GM23338 (cell line): ENCODE measurements around the gene STRN3. TPM values are rescaled to one million over a fixed set of nuclear protein-coding genes. Genes with fewer than 3 reads are reported as not detected.

ENCODE experiments used
- ATAC-seq: fragments of 200-7000 bp; cut with Tn5 transposase; 3 replicates; pipeline ENCODE4 v1.9.1; 2020
- DNase-seq: peaks from one replicate; pipeline ENCODE4 v3.0.0-alpha.2; 2015; ENCODE audit warnings: low spot score
- H2AFZ ChIP-seq: fragments of 200-600 bp; sonication (generic); 2 replicates; pipeline ENCODE4 v1.8.0; 2016; ENCODE audit warnings: antibody characterized with exemption, mild to moderate bottlenecking, moderate library complexity
- H3F3A ChIP-seq: fragments of 200-600 bp; sonication (generic); replicated peaks from 2 replicates; pipeline ENCODE4 v1.8.0; 2017; ENCODE audit warnings: antibody characterized with exemption, mixed run types, low read depth
- H3K27ac ChIP-seq: fragments of 200-600 bp; sonication (generic); 2 replicates; pipeline ENCODE4 v1.6.1; 2016; ENCODE audit warnings: low read depth
- H3K27me3 ChIP-seq: fragments of 200-600 bp; sonication (generic); 2 replicates; pipeline ENCODE4 v1.8.0; 2016; ENCODE audit warnings: mild to moderate bottlenecking, mixed run types, moderate library complexity; ENCODE audit not compliant: insufficient read depth
- H3K36me3 ChIP-seq: fragments of 200-600 bp; sonication (generic); 2 replicates; pipeline ENCODE4 v1.8.0; 2016; ENCODE audit warnings: mild to moderate bottlenecking; ENCODE audit not compliant: insufficient read depth
- H3K4me1 ChIP-seq: fragments of 200-600 bp; sonication (generic); 2 replicates; pipeline ENCODE4 v1.8.0; 2016; ENCODE audit warnings: mild to moderate bottlenecking, moderate library complexity; ENCODE audit not compliant: insufficient read depth
- H3K4me2 ChIP-seq: fragments of 200-600 bp; sonication (generic); 2 replicates; pipeline ENCODE4 v1.7.1; 2017; ENCODE audit warnings: mixed run types
- H3K4me3 ChIP-seq: fragments of 200-600 bp; sonication (generic); 2 replicates; pipeline ENCODE4 v1.6.1; 2016; ENCODE audit warnings: mixed run types
- H3K79me2 ChIP-seq: fragments of 200-600 bp; sonication (generic); replicated peaks from 2 replicates; pipeline ENCODE4 v1.8.0; 2017; ENCODE audit warnings: mild to moderate bottlenecking; ENCODE audit not compliant: insufficient read depth
- H3K9me2 ChIP-seq: fragments of 200-600 bp; sonication (generic); 2 replicates; pipeline ENCODE4 v1.8.0; 2017; ENCODE audit not compliant: insufficient read depth
- H4K20me1 ChIP-seq: fragments of 200-600 bp; sonication (generic); replicated peaks from 2 replicates; pipeline ENCODE4 v1.8.0; 2017; ENCODE audit warnings: mild to moderate bottlenecking; ENCODE audit not compliant: insufficient read depth
- H3K27ac Mint-ChIP-seq: 2 replicates; pipeline ENCODE4 v1.8.0; 2020; ENCODE audit warnings: inconsistent platforms, mild to moderate bottlenecking, moderate library complexity, mixed read lengths
- H3K27me3 Mint-ChIP-seq: 3 replicates; pipeline ENCODE4 v1.8.0; 2022; ENCODE audit warnings: low read depth, mild to moderate bottlenecking, moderate library complexity, mixed read lengths, inconsistent platforms; ENCODE audit not compliant: insufficient read depth, poor library complexity
- H3K36me3 Mint-ChIP-seq: 3 replicates; pipeline ENCODE4 v1.8.0; 2021; ENCODE audit warnings: low read depth, mild to moderate bottlenecking, inconsistent platforms, moderate library complexity, mixed read lengths
- H3K4me1 Mint-ChIP-seq: 3 replicates; pipeline ENCODE4 v1.8.0; 2020; ENCODE audit warnings: mild to moderate bottlenecking, inconsistent platforms, mixed read lengths
- H3K4me3 Mint-ChIP-seq: 3 replicates; pipeline ENCODE4 v1.8.0; 2021; ENCODE audit warnings: moderate library complexity, mild to moderate bottlenecking, inconsistent platforms, mixed read lengths
- H3K9me3 Mint-ChIP-seq: 3 replicates; pipeline ENCODE4 v1.8.0; 2020; ENCODE audit warnings: moderate library complexity, mild to moderate bottlenecking, inconsistent platforms, mixed read lengths
- EZH2 ChIP-seq: fragments of 200-600 bp; sonication (generic); IDR thresholded peaks from one replicate; pipeline ENCODE4 v1.8.0; 2017; ENCODE audit warnings: antibody characterized with exemption, mild to moderate bottlenecking, low read depth; ENCODE audit not compliant: unreplicated experiment
- JUNB ChIP-seq: IDR thresholded peaks from one replicate; pipeline ENCODE4 v1.6.1; 2016; ENCODE audit warnings: antibody characterized with exemption; ENCODE audit not compliant: unreplicated experiment
- STAT1 ChIP-seq: IDR thresholded peaks from one replicate; pipeline ENCODE4 v1.6.1; 2016; ENCODE audit warnings: antibody characterized with exemption; ENCODE audit not compliant: unreplicated experiment
- ZNF331 ChIP-seq: fragments of 250-450 bp; sonication (Bioruptor Pico); IDR thresholded peaks from 2 replicates; pipeline ENCODE4 v1.5.0; 2020; ENCODE audit warnings: low read depth, mild to moderate bottlenecking, moderate library complexity
- polyA plus RNA-seq: library from polyadenylated mRNA; unstranded; fragments of >200 nt; fragmentation: Nextera tagmentation; extraction: Ambion mirVana; gene quantifications from 2 replicates; pipeline ENCODE4 v1.2.1, GENCODE V29; 2016
- total RNA-seq: library from RNA; depleted of rRNA; stranded (reverse); fragments of >200 nt; shearing (Covaris generic); gene quantifications from 2 replicates; pipeline ENCODE4 v1.2.3, GENCODE V29; 2014
- TF ChIP-seq, protein P1 (sequence below): IDR thresholded peaks from 2 replicates; pipeline ENCODE4 v1.6.1; 2016; ENCODE audit warnings: antibody characterized with exemption
- TF ChIP-seq, protein P2 (sequence below): IDR thresholded peaks from one replicate; pipeline ENCODE4 v1.6.1; 2018; ENCODE audit warnings: antibody characterized with exemption; ENCODE audit not compliant: unreplicated experiment
- TF ChIP-seq, protein P3 (sequence below), 2 experiments: fragments of 200-600 bp in 1 of 2; sonication (generic) in 1 of 2; conservative IDR thresholded peaks; 2 replicates each; pipeline versions ENCODE4 v1.5.1 to v1.6.1; 2016 to 2017; ENCODE audit warnings: antibody characterized with exemption in 2 of 2, low read depth in 2 of 2, mild to moderate bottlenecking in 2 of 2, moderate library complexity in 1 of 2

STRN3 gene
- total and polyA plus RNA-seq, 2 experiments from 2014 or later = 35.0 to 40.6 TPM

DNA sequence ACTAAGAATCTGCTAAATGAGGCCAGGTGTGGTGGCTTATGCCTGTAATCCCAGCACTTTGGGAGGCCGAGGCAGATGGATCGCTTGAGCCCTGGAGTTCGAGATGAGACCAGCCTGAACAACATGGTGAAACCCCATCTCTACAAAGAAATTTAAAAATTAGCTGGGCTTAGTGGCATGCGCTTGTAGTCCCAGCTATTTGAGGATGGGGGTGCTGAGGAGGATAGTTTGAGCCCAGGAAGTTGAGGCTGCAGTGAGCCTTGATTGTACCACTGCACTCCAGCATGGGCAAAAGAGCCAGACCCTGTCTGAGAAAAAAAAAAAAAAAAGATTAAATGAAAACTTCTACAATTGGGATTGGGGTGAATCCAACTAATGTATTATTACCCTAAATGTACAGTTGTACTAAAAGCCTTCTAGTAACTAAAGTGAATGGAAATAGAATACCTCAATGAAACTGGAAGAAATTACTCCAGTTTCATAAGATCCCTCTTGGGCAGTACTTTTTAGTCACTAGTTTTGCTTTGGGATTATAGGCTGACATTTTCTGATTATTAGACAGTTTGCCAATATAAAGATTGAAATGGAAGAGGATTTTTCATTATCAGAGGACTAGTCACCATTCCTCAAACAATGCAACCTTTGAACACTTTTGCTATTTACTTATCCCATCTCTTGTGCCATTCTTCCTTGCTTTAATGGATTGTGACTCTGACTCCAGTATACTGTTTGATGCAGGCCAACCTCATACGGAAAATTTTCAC is 137.5 kb downstream of the STRN3 start:
- peak; percentile 39 for DNase-seq
- Mint-ChIP-seq H3K9me3 (no peaks in the 10 kb centered on the region), H3K36me3 (peaks cover 4% of the 10 kb centered on the region; the same call in 1 of the 3 replicates), H3K27ac (no peak overlapping the region), H3K27me3 (peaks cover 5% of the 10 kb centered on the region), H3K4me3 (no peak overlapping the region), H3K4me1 (no peaks in the 10 kb centered on the region)
- Histone ChIP-seq H2AFZ (no peak overlapping the region), H3K4me1 (no peaks in the 10 kb centered on the region), H3K27ac (no peak overlapping the region), H3K36me3 (no peaks in the 10 kb centered on the region; the same call in 1 of the 2 replicates), H3F3A (no peaks in the 10 kb centered on the region), H3K9me2 (no peaks in the 10 kb centered on the region), H3K4me3 (no peak overlapping the region), H4K20me1 (no peaks in the 10 kb centered on the region), H3K4me2 (no peak overlapping the region), H3K27me3 (no peaks in the 10 kb centered on the region), H3K79me2 (no peaks in the 10 kb centered on the region)
- ATAC-seq = peak; percentile 60
- TF ChIP-seq, protein P1, sequence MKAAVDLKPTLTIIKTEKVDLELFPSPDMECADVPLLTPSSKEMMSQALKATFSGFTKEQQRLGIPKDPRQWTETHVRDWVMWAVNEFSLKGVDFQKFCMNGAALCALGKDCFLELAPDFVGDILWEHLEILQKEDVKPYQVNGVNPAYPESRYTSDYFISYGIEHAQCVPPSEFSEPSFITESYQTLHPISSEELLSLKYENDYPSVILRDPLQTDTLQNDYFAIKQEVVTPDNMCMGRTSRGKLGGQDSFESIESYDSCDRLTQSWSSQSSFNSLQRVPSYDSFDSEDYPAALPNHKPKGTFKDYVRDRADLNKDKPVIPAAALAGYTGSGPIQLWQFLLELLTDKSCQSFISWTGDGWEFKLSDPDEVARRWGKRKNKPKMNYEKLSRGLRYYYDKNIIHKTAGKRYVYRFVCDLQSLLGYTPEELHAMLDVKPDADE = no peak
- TF ChIP-seq, protein P2, sequence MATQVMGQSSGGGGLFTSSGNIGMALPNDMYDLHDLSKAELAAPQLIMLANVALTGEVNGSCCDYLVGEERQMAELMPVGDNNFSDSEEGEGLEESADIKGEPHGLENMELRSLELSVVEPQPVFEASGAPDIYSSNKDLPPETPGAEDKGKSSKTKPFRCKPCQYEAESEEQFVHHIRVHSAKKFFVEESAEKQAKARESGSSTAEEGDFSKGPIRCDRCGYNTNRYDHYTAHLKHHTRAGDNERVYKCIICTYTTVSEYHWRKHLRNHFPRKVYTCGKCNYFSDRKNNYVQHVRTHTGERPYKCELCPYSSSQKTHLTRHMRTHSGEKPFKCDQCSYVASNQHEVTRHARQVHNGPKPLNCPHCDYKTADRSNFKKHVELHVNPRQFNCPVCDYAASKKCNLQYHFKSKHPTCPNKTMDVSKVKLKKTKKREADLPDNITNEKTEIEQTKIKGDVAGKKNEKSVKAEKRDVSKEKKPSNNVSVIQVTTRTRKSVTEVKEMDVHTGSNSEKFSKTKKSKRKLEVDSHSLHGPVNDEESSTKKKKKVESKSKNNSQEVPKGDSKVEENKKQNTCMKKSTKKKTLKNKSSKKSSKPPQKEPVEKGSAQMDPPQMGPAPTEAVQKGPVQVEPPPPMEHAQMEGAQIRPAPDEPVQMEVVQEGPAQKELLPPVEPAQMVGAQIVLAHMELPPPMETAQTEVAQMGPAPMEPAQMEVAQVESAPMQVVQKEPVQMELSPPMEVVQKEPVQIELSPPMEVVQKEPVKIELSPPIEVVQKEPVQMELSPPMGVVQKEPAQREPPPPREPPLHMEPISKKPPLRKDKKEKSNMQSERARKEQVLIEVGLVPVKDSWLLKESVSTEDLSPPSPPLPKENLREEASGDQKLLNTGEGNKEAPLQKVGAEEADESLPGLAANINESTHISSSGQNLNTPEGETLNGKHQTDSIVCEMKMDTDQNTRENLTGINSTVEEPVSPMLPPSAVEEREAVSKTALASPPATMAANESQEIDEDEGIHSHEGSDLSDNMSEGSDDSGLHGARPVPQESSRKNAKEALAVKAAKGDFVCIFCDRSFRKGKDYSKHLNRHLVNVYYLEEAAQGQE = no peak
- TF ChIP-seq, protein P3, sequence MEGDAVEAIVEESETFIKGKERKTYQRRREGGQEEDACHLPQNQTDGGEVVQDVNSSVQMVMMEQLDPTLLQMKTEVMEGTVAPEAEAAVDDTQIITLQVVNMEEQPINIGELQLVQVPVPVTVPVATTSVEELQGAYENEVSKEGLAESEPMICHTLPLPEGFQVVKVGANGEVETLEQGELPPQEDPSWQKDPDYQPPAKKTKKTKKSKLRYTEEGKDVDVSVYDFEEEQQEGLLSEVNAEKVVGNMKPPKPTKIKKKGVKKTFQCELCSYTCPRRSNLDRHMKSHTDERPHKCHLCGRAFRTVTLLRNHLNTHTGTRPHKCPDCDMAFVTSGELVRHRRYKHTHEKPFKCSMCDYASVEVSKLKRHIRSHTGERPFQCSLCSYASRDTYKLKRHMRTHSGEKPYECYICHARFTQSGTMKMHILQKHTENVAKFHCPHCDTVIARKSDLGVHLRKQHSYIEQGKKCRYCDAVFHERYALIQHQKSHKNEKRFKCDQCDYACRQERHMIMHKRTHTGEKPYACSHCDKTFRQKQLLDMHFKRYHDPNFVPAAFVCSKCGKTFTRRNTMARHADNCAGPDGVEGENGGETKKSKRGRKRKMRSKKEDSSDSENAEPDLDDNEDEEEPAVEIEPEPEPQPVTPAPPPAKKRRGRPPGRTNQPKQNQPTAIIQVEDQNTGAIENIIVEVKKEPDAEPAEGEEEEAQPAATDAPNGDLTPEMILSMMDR (conservative IDR thresholded peaks at IDR 0.05; ENCODE audit: low read depth in 2 of 2) = no peak

DNA sequence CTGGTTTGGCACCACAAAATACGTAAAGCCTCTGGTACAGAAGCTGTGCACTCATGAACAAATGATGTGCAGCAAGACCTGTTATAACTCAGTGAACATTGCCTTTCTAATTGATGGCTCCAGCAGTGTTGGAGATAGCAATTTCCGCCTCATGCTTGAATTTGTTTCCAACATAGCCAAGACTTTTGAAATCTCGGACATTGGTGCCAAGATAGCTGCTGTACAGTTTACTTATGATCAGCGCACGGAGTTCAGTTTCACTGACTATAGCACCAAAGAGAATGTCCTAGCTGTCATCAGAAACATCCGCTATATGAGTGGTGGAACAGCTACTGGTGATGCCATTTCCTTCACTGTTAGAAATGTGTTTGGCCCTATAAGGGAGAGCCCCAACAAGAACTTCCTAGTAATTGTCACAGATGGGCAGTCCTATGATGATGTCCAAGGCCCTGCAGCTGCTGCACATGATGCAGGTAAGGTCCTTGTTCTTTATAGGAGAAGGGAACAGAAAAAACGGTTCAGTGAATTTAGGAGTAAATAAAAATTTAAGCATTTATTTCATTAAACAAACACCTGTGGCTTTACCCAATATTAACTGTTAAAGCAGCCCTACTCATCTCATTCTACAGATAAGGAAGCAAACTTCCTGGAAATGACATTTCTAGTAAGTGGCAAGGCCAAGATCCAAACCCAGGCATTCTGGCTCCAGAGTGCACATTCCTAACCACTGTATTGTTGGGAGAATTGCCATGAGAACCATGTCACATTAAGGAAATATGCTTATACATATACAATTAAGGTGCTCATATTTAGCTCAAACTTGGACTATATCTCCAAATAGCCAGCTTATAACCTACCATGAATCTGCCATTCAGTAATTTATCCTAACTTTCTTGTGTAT is 140.1 kb downstream of the STRN3 start:
- no peak overlapping the region for H3K27ac Mint-ChIP-seq
- Histone ChIP-seq H3K9me2 (no peaks in the 10 kb centered on the region), H3K27me3 (no peaks in the 10 kb centered on the region), H3K27ac (no peak overlapping the region), H3K79me2 (no peaks in the 10 kb centered on the region), H3K4me1 (no peaks in the 10 kb centered on the region), H3F3A (no peaks in the 10 kb centered on the region), H4K20me1 (no peaks in the 10 kb centered on the region), H3K4me3 (no peak overlapping the region), H3K36me3 (no peaks in the 10 kb centered on the region; the same call in 1 of the 2 replicates), H2AFZ (no peak overlapping the region), H3K4me2 (no peak overlapping the region)
- ATAC-seq (no peak), DNase-seq (no peak)
- no peaks in the 10 kb centered on the region for H3K4me1 Mint-ChIP-seq
- no peak for TF ChIP-seq ZNF331 (CRISPR knock-in tag)
- no peak for TF ChIP-seq STAT1
- TF ChIP-seq EZH2 = no peak
- no peak for TF ChIP-seq JUNB
- H3K4me3 Mint-ChIP-seq = no peak overlapping the region
- 0 out of 3 replicates have a peak, but pooled peaks cover 4% of the 10 kb centered on the region for H3K36me3 Mint-ChIP-seq
- peaks cover 4% of the 10 kb centered on the region for H3K27me3 Mint-ChIP-seq
- H3K9me3 Mint-ChIP-seq = no peaks in the 10 kb centered on the region
